PC-9 (cell line): ENCODE data around the gene USP43.

Experiments used
- CTCF ChIP-seq: fragments of 200-600 bp; sonication (generic); conservative IDR thresholded peaks from 2 replicates; pipeline ENCODE4 v1.6.1; 2017; ENCODE audit warnings: mixed run types, antibody characterized with exemption, mild to moderate bottlenecking, moderate library complexity
- EZH2 ChIP-seq: fragments of 200-600 bp; sonication (generic); IDR thresholded peaks from 2 replicates; pipeline ENCODE4 v1.8.0; 2017; ENCODE audit warnings: antibody characterized with exemption, low read depth

GRCh38 chr17:9729735-9730420, 84.6 kb downstream of the USP43 start:
- TF ChIP-seq CTCF, result no peak
- no peak for TF ChIP-seq EZH2
